Measurements from ENCODE around the gene TDRD9. TPM values are rescaled to one million over a fixed set of nuclear protein-coding genes. Genes with fewer than 3 reads are reported as not detected.

The TDRD9 gene
- total and polyA plus RNA-seq, 7 experiments from 2014 or later: 0.16 to 6.4 (median 0.43) TPM; not detected in 1

GRCh38 chr14:104094709-104095425 lies 166.6 kb downstream of the TDRD9 start:
- H3K27ac ChIP-seq (ENCODE audit: low read depth, low read length): no peak overlapping the region
- intact Hi-C loops (cut with micrococcal nuclease): loop anchor here in 1 of 2 donors (1.0 to 5.0 kb wide), 3 partner anchors 16 to 545 kb away; no protein-coding TSS in a partner anchor
- no peaks in the 10 kb centered on the region for H3K36me3 ChIP-seq (ENCODE audit: control insufficient read depth in 2 of 3, insufficient read depth in 3 of 3, low read length in 3 of 3)
- peak; percentile 62 for ATAC-seq
- H3K4me3 ChIP-seq (ENCODE audit: low read length): no peak overlapping the region
- no peaks in the 10 kb centered on the region for H3K27me3 Mint-ChIP-seq
- POLR2A ChIA-PET: no interaction called here
- peak; percentile 48 to 82 (median 67) for DNase-seq
- CTCF ChIA-PET: no interaction called here
- no peaks in the 10 kb centered on the region for H3K36me3 Mint-ChIP-seq
- peaks cover 0 to 7% of the 10 kb centered on the region in 2 donors for H3K4me1 ChIP-seq (ENCODE audit: control insufficient read depth in 2 of 2, insufficient read depth in 2 of 2, low read length in 2 of 2)
- H3K4me1 Mint-ChIP-seq: peaks cover 0 to 6% (median 3%) of the 10 kb centered on the region in 7 donors
- H3K27ac Mint-ChIP-seq: no peak overlapping the region
- H3K9me3 Mint-ChIP-seq: no peaks in the 10 kb centered on the region
- no peaks in the 10 kb centered on the region for H3K27me3 ChIP-seq (ENCODE audit: control insufficient read depth in 2 of 2, insufficient read depth in 2 of 2, low read length in 2 of 2)
- H3K9me3 ChIP-seq (ENCODE audit: control insufficient read depth in 2 of 3, low read length in 3 of 3): no peaks in the 10 kb centered on the region
- no peak overlapping the region for H3K4me3 Mint-ChIP-seq

GRCh38 chr14:104095426-104096310 lies 167.4 kb downstream of the TDRD9 start:
- Histone ChIP-seq H3K4me3 (ENCODE audit: low read length) (no peak overlapping the region), H3K27me3 (ENCODE audit: control insufficient read depth in 2 of 2, insufficient read depth in 2 of 2, low read length in 2 of 2) (no peaks in the 10 kb centered on the region), H3K4me1 (ENCODE audit: control insufficient read depth in 2 of 2, insufficient read depth in 2 of 2, low read length in 2 of 2) (peaks cover 0 to 7% of the 10 kb centered on the region in 2 donors), H3K9me3 (ENCODE audit: control insufficient read depth in 2 of 3, low read length in 3 of 3) (no peaks in the 10 kb centered on the region), H3K27ac (ENCODE audit: low read depth, low read length) (no peak overlapping the region), H3K36me3 (ENCODE audit: control insufficient read depth in 2 of 3, insufficient read depth in 3 of 3, low read length in 3 of 3) (no peaks in the 10 kb centered on the region)
- H3K4me3 Mint-ChIP-seq: no peak overlapping the region
- no peaks in the 10 kb centered on the region for H3K9me3 Mint-ChIP-seq
- no peak overlapping the region for H3K27ac Mint-ChIP-seq
- no peak for ATAC-seq
- CTCF ChIA-PET: no interaction called here
- DNase-seq: no peak
- H3K36me3 Mint-ChIP-seq: no peaks in the 10 kb centered on the region
- intact Hi-C loops (cut with micrococcal nuclease): loop anchor here in 1 of 2 donors (2.0 kb wide), 1 partner anchor 17 kb away; no protein-coding TSS in a partner anchor
- peaks cover 0 to 6% (median 3%) of the 10 kb centered on the region in 7 donors for H3K4me1 Mint-ChIP-seq
- no peaks in the 10 kb centered on the region for H3K27me3 Mint-ChIP-seq
- POLR2A ChIA-PET: no interaction called here

- no peaks in the 10 kb centered on the region for H3K9me3 ChIP-seq (ENCODE audit: control insufficient read depth in 2 of 3, low read length in 3 of 3)
- H3K4me1 ChIP-seq (ENCODE audit: control insufficient read depth in 2 of 2, insufficient read depth in 2 of 2, low read length in 2 of 2): peaks cover 0 to 7% of the 10 kb centered on the region in 2 donors
- H3K9me3 Mint-ChIP-seq: no peaks in the 10 kb centered on the region
- ChIA-PET POLR2A (no interaction called here), CTCF (no interaction called here)
- DNase-seq (no peak), ATAC-seq (no peak)
- H3K27me3 Mint-ChIP-seq: no peaks in the 10 kb centered on the region
- H3K4me3 ChIP-seq (ENCODE audit: low read length): no peak overlapping the region
- intact Hi-C loops (cut with micrococcal nuclease): no loop called here
- H3K27me3 ChIP-seq (ENCODE audit: control insufficient read depth in 2 of 2, insufficient read depth in 2 of 2, low read length in 2 of 2): no peaks in the 10 kb centered on the region
- peaks cover 0 to 6% (median 3%) of the 10 kb centered on the region in 7 donors for H3K4me1 Mint-ChIP-seq
- H3K36me3 Mint-ChIP-seq: no peaks in the 10 kb centered on the region
- H3K27ac Mint-ChIP-seq: no peak overlapping the region
- H3K4me3 Mint-ChIP-seq: no peak overlapping the region
- H3K27ac ChIP-seq (ENCODE audit: low read depth, low read length): no peak overlapping the region
- no peaks in the 10 kb centered on the region for H3K36me3 ChIP-seq (ENCODE audit: control insufficient read depth in 2 of 3, insufficient read depth in 3 of 3, low read length in 3 of 3)
These were observed 168.1 kb downstream of the TDRD9 start for GRCh38 chr14:104096318-104096717.

- DNase-seq: no peak
- no peak for ATAC-seq
- POLR2A ChIA-PET: no interaction called here
These were observed 168.8 kb downstream of the TDRD9 start for GRCh38 chr14:104096751-104097700.

GRCh38 chr14:104098272-104099095 lies 170.2 kb downstream of the TDRD9 start:
- intact Hi-C loops (cut with micrococcal nuclease): no loop called here
- CTCF ChIA-PET: interaction anchor here (1.6 kb wide), 1 partner anchor 21 kb away, joined by 3 read pairs; no protein-coding TSS in a partner anchor
- Mint-ChIP-seq H3K27me3 (no peaks in the 10 kb centered on the region), H3K4me1 (peaks cover 0 to 6% (median 3%) of the 10 kb centered on the region in 7 donors), H3K9me3 (no peaks in the 10 kb centered on the region), H3K36me3 (no peaks in the 10 kb centered on the region), H3K27ac (no peak overlapping the region), H3K4me3 (no peak overlapping the region)
- Histone ChIP-seq H3K4me1 (ENCODE audit: control insufficient read depth in 2 of 2, insufficient read depth in 2 of 2, low read length in 2 of 2) (peaks cover 0 to 7% of the 10 kb centered on the region in 2 donors), H3K27me3 (ENCODE audit: control insufficient read depth in 2 of 2, insufficient read depth in 2 of 2, low read length in 2 of 2) (no peaks in the 10 kb centered on the region), H3K4me3 (ENCODE audit: low read length) (no peak overlapping the region), H3K36me3 (ENCODE audit: control insufficient read depth in 2 of 3, insufficient read depth in 3 of 3, low read length in 3 of 3) (no peaks in the 10 kb centered on the region), H3K27ac (ENCODE audit: low read depth, low read length) (no peak overlapping the region), H3K9me3 (ENCODE audit: control insufficient read depth in 2 of 3, low read length in 3 of 3) (no peaks in the 10 kb centered on the region)
- DNase-seq (peak in 1 of 9 donors; percentile 2), ATAC-seq (no peak)
- POLR2A ChIA-PET: no interaction called here

More at GRCh38 chr14:104096751-104097700, 168.8 kb downstream of the TDRD9 start:
- Mint-ChIP-seq H3K36me3 (no peaks in the 10 kb centered on the region), H3K4me3 (no peak overlapping the region), H3K9me3 (no peaks in the 10 kb centered on the region), H3K4me1 (peaks cover 0 to 6% (median 3%) of the 10 kb centered on the region in 7 donors), H3K27me3 (no peaks in the 10 kb centered on the region), H3K27ac (no peak overlapping the region)
- intact Hi-C loops (cut with micrococcal nuclease): no loop called here
- Histone ChIP-seq H3K9me3 (ENCODE audit: control insufficient read depth in 2 of 3, low read length in 3 of 3) (no peaks in the 10 kb centered on the region), H3K27me3 (ENCODE audit: control insufficient read depth in 2 of 2, insufficient read depth in 2 of 2, low read length in 2 of 2) (no peaks in the 10 kb centered on the region), H3K27ac (ENCODE audit: low read depth, low read length) (no peak overlapping the region), H3K36me3 (ENCODE audit: control insufficient read depth in 2 of 3, insufficient read depth in 3 of 3, low read length in 3 of 3) (no peaks in the 10 kb centered on the region), H3K4me1 (ENCODE audit: control insufficient read depth in 2 of 2, insufficient read depth in 2 of 2, low read length in 2 of 2) (peaks cover 0 to 7% of the 10 kb centered on the region in 2 donors), H3K4me3 (ENCODE audit: low read length) (no peak overlapping the region)
- CTCF ChIA-PET: interaction anchor here (1.6 kb wide), 1 partner anchor 19 kb away, joined by 3 read pairs; no protein-coding TSS in a partner anchor

Data from naive thymus-derived CD4-positive, alpha-beta T cell (primary cell).